ENCODE data around the gene FTO. TPM values are rescaled to one million over a fixed set of nuclear protein-coding genes. Genes with fewer than 3 reads are reported as not detected.

FTO gene
- polyA plus RNA-seq, 2 of the 4 experiments (the other 2 are of a cell fraction) = 48.7 to 101 TPM

DNA sequence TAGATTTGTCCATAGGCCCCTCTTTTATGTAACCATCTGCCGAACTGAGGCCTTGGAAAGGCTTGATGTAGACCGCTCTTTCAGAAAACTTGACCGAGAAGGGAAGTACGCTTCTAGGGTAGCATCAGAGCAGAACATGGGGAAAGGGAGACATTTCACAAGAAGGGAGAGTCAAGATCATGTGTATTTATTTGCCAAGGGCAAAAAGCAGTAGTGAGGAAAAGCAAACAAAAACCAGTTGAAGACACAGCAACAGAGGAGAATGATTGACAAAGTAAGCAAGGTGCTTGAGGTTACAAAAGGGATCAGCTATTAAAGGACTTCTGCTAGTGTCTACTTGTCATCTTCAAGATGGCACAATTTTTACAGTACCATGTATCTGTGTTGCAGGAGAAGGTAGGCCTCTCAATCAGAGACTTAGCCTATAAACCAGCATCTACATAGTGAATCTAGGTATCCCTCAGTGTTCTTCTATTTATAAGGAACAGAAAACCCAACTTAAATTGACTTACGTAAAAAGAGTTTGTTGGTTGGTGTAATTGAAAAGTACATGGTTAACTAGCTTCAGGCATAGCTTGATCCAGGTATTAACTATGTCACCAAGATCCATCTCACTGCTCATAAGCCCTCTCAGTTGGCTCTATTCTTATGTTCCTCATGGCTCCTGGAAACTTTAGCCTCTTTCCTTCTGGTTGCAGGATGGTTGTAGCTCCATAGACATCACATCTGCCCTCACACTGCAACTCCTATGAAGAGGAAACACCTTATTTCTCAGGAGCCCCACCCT lies 294.3 kb downstream of the FTO start:
- Histone ChIP-seq H3K4me3 (no peak overlapping the region), H3K9me3 (no peaks in the 10 kb centered on the region), H3K4me1 (peaks cover 7% of the 10 kb centered on the region; the same call in 2 of the 3 replicates), H3K27ac (no peak overlapping the region), H3K4me2 (peak overlapping the region; percentile 19; the same call in 2 of the 3 replicates)
- CTCF ChIA-PET = interaction anchor here (1.3 kb wide), 1 partner anchor 226 kb away, joined by 4 read pairs; no protein-coding TSS in a partner anchor
- WGBS (ENCODE audit: missing lambda C conversion rate) = 96% methylated on average over 5 of the region's 5 CpGs
- no peak for ATAC-seq
- peak in 1 of 2 experiments; percentile 16 for DNase-seq (ENCODE audit: low read depth in 1 of 2, low spot score in 1 of 2)
- TF ChIP-seq, protein P1, sequence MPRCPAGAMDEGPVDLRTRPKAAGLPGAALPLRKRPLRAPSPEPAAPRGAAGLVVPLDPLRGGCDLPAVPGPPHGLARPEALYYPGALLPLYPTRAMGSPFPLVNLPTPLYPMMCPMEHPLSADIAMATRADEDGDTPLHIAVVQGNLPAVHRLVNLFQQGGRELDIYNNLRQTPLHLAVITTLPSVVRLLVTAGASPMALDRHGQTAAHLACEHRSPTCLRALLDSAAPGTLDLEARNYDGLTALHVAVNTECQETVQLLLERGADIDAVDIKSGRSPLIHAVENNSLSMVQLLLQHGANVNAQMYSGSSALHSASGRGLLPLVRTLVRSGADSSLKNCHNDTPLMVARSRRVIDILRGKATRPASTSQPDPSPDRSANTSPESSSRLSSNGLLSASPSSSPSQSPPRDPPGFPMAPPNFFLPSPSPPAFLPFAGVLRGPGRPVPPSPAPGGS (IDR thresholded peaks at IDR 0.05) = no peak
- TF ChIP-seq HOXA7 (CRISPR knock-in tag; IDR thresholded peaks at IDR 0.05) (no peak), HDAC2 (IDR thresholded peaks at IDR 0.05) (no peak), RFX5 (IDR thresholded peaks at IDR 0.05) (no peak), MAFK (IDR thresholded peaks at IDR 0.05; ENCODE audit: partially characterized antibody) (no peak), HOXB5 (CRISPR knock-in tag; IDR thresholded peaks at IDR 0.05) (no peak), JUNB (IDR thresholded peaks at IDR 0.05) (no peak), KDM5A (IDR thresholded peaks at IDR 0.05) (no peak), SREBF2 (IDR thresholded peaks at IDR 0.05) (no peak), POLR2AphosphoS2 (conservative IDR thresholded peaks at IDR 0.05; ENCODE audit: low read length) (no peak), NR3C1 (IDR thresholded peaks at IDR 0.05) (no peak), EHF (CRISPR knock-in tag; IDR thresholded peaks at IDR 0.05) (no peak), ZC3H11A (IDR thresholded peaks at IDR 0.05) (no peak), KDM1A (IDR thresholded peaks at IDR 0.05; ENCODE audit: low read depth) (no peak), GATA3 (IDR thresholded peaks at IDR 0.05; ENCODE audit: borderline replicate concordance) (no peak)
- TF ChIP-seq, protein P2, sequence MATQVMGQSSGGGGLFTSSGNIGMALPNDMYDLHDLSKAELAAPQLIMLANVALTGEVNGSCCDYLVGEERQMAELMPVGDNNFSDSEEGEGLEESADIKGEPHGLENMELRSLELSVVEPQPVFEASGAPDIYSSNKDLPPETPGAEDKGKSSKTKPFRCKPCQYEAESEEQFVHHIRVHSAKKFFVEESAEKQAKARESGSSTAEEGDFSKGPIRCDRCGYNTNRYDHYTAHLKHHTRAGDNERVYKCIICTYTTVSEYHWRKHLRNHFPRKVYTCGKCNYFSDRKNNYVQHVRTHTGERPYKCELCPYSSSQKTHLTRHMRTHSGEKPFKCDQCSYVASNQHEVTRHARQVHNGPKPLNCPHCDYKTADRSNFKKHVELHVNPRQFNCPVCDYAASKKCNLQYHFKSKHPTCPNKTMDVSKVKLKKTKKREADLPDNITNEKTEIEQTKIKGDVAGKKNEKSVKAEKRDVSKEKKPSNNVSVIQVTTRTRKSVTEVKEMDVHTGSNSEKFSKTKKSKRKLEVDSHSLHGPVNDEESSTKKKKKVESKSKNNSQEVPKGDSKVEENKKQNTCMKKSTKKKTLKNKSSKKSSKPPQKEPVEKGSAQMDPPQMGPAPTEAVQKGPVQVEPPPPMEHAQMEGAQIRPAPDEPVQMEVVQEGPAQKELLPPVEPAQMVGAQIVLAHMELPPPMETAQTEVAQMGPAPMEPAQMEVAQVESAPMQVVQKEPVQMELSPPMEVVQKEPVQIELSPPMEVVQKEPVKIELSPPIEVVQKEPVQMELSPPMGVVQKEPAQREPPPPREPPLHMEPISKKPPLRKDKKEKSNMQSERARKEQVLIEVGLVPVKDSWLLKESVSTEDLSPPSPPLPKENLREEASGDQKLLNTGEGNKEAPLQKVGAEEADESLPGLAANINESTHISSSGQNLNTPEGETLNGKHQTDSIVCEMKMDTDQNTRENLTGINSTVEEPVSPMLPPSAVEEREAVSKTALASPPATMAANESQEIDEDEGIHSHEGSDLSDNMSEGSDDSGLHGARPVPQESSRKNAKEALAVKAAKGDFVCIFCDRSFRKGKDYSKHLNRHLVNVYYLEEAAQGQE (IDR thresholded peaks at IDR 0.05) = no peak
- FAIRE-seq = peak; percentile 79
- POLR2A ChIA-PET = no interaction called here

DNA sequence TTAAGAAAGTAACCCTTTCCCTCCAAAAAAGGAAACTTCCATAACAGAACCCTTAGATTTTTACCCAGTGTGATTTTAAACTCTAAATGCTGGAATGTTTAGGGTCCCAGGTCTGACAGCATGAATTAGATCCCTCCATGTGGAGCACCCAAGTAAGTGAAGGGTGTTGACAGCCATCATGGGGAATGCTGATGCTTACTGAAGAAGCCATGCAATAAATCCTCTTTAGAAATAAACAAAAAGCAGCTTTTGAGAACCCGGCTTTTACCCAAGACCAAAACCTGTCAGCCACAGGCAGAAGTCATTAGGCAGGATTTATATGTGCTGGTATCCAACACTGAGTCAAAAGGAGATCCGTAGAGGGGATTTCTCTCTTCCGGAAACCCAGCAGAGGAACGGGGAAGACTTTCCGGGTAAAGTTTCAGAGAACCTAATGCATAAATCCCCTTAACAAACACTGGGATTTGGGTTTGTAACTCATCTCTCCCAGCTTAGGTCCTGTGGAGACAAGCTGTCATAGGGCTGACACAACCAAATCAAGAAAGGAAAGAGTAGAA lies 295.1 kb downstream of the FTO start:
- TF ChIP-seq RFX5 (IDR thresholded peaks at IDR 0.05) (no peak), SMC3 (IDR thresholded peaks at IDR 0.05) (no peak), TP53 (CRISPR knock-in tag; IDR thresholded peaks at IDR 0.05) (no peak), PHF8 (IDR thresholded peaks at IDR 0.05; ENCODE audit: borderline replicate concordance, low read depth) (no peak), FOSB (CRISPR knock-in tag; IDR thresholded peaks at IDR 0.05) (no peak), FOXS1 (CRISPR knock-in tag; IDR thresholded peaks at IDR 0.05) (no peak), CHD2 (IDR thresholded peaks at IDR 0.05; ENCODE audit: low read length, partially characterized antibody) (no peak), KDM1A (IDR thresholded peaks at IDR 0.05; ENCODE audit: low read depth) (no peak), CHD4 (IDR thresholded peaks at IDR 0.05; ENCODE audit: borderline replicate concordance) (no peak), RCOR1 (IDR thresholded peaks at IDR 0.05; ENCODE audit: low read depth, low read length) (no peak)
- TF ChIP-seq, protein P3, sequence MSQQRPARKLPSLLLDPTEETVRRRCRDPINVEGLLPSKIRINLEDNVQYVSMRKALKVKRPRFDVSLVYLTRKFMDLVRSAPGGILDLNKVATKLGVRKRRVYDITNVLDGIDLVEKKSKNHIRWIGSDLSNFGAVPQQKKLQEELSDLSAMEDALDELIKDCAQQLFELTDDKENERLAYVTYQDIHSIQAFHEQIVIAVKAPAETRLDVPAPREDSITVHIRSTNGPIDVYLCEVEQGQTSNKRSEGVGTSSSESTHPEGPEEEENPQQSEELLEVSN (IDR thresholded peaks at IDR 0.05; ENCODE audit: borderline replicate concordance, low read depth) = no peak
- Histone ChIP-seq H3K4me2 (no peak overlapping the region), H3K4me3 (no peak overlapping the region), H3K27ac (no peak overlapping the region), H3K9me3 (no peaks in the 10 kb centered on the region), H3K4me1 (peaks cover 7% of the 10 kb centered on the region; the same call in 2 of the 3 replicates)
- no peak for DNase-seq (ENCODE audit: low read depth in 1 of 2, low spot score in 1 of 2)
- 89% methylated on average over 5 of the region's 5 CpGs for WGBS (ENCODE audit: missing lambda C conversion rate)
- ATAC-seq = no peak
- no peak for FAIRE-seq
- CTCF ChIA-PET = interaction anchor here (1.3 kb wide), 1 partner anchor 227 kb away, joined by 4 read pairs; no protein-coding TSS in a partner anchor
- POLR2A ChIA-PET = no interaction called here

Data from A549 (cell line).